Chondrocyte (in vitro differentiated cells): Measurements from ENCODE around the gene C15orf39. TPM values are rescaled to one million over a fixed set of nuclear protein-coding genes. Genes with fewer than 3 reads are reported as not detected.
"Not testable (repeated sequence)": the region's sequence is repeated elsewhere in the genome, so short reads cannot be mapped to it uniquely, and the experiment has no call there.

ENCODE experiments used
- DNase-seq: peaks from one replicate; pipeline ENCODE4 v3.0.0; 2021; ENCODE audit warnings: mixed read lengths, low spot score
- H3K27ac Mint-ChIP-seq: one replicate; pipeline ENCODE4 v1.8.0; 2021; ENCODE audit warnings: mild to moderate bottlenecking, moderate library complexity, mixed read lengths; ENCODE audit not compliant: unreplicated experiment
- H3K27me3 Mint-ChIP-seq: 2 replicates; pipeline ENCODE4 v1.8.0; 2021; ENCODE audit warnings: low read depth, mixed read lengths
- H3K36me3 Mint-ChIP-seq: 2 replicates; pipeline ENCODE4 v1.8.0; 2021; ENCODE audit warnings: low read depth, mixed read lengths
- H3K4me1 Mint-ChIP-seq: 2 replicates; pipeline ENCODE4 v1.8.0; 2021; ENCODE audit warnings: low read depth, mild to moderate bottlenecking, mixed read lengths
- H3K4me3 Mint-ChIP-seq: one replicate; pipeline ENCODE4 v1.8.0; 2021; ENCODE audit warnings: mild to moderate bottlenecking, moderate library complexity, mixed read lengths; ENCODE audit not compliant: unreplicated experiment
- H3K9me3 Mint-ChIP-seq: 2 replicates; pipeline ENCODE4 v1.8.0; 2021; ENCODE audit warnings: low read depth, mixed read lengths
- total RNA-seq: library from RNA; stranded (reverse); gene quantifications from 3 replicates; pipeline ENCODE4 v1.2.1, GENCODE V29; 2021

Gene C15orf39
- total RNA-seq, 1 donor from 2014 or later: 33.4 TPM

- not testable (repeated sequence) for H3K4me3 Mint-ChIP-seq, H3K27ac Mint-ChIP-seq, H3K36me3 Mint-ChIP-seq, H3K4me1 Mint-ChIP-seq, DNase-seq, H3K27me3 Mint-ChIP-seq, H3K9me3 Mint-ChIP-seq
These were observed 58.2 kb downstream of the C15orf39 start for GRCh38 chr15:75259873-75260272.

Other genes with a start within 250 kb of the C15orf39 start
- gene RPP25, start 245.1 kb upstream of the C15orf39 start, total RNA-seq: 12.2 to 17.8 TPM (median 17.7 TPM) in 3 replicates
- gene SCAMP5, start 206.3 kb upstream of the C15orf39 start, total RNA-seq: 20.6 to 29.3 TPM (median 22.4 TPM) in 3 replicates
- 7.3 to 12.9 TPM (median 8.7 TPM) in 3 replicates for gene PPCDC, start 178.3 kb upstream of the C15orf39 start, total RNA-seq
- gene GOLGA6C, start 56.5 kb downstream of the C15orf39 start, total RNA-seq: not detected in 3 replicates
- 0.15 TPM in 1 of 3 replicates, not detected in the others for gene GOLGA6D, start 81.0 kb downstream of the C15orf39 start, total RNA-seq
- gene COMMD4, start 134.2 kb downstream of the C15orf39 start, total RNA-seq: 69.8 to 85.9 TPM (median 77.6 TPM) in 3 replicates
- 20.6 to 25.1 TPM (median 22.0 TPM) in 3 replicates for gene NEIL1, start 145.2 kb downstream of the C15orf39 start, total RNA-seq
- 105 to 158 TPM (median 109 TPM) in 3 replicates for gene MAN2C1, start 166.7 kb downstream of the C15orf39 start, total RNA-seq
- gene SIN3A, start 249.8 kb downstream of the C15orf39 start, total RNA-seq: 39.3 to 50.9 TPM (median 44.9 TPM) in 3 replicates